Measurements from ENCODE around the gene GANC.

GRCh38 chr15:42360535-42361112 is 87.6 kb downstream of the GANC start:
- no peak for TF ChIP-seq EZH2 (IDR thresholded peaks at IDR 0.05; ENCODE audit: borderline replicate concordance, low read depth, low read length, severe bottlenecking)
- TF ChIP-seq, protein P1, sequence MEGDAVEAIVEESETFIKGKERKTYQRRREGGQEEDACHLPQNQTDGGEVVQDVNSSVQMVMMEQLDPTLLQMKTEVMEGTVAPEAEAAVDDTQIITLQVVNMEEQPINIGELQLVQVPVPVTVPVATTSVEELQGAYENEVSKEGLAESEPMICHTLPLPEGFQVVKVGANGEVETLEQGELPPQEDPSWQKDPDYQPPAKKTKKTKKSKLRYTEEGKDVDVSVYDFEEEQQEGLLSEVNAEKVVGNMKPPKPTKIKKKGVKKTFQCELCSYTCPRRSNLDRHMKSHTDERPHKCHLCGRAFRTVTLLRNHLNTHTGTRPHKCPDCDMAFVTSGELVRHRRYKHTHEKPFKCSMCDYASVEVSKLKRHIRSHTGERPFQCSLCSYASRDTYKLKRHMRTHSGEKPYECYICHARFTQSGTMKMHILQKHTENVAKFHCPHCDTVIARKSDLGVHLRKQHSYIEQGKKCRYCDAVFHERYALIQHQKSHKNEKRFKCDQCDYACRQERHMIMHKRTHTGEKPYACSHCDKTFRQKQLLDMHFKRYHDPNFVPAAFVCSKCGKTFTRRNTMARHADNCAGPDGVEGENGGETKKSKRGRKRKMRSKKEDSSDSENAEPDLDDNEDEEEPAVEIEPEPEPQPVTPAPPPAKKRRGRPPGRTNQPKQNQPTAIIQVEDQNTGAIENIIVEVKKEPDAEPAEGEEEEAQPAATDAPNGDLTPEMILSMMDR (IDR thresholded peaks at IDR 0.05; ENCODE audit: borderline replicate concordance, extremely low read depth, low read length, poor library complexity, severe bottlenecking), result no peak

Measured in DND-41 (cell line).